ENCODE results near the gene MSL3B.

Gene MSL3B

DNA sequence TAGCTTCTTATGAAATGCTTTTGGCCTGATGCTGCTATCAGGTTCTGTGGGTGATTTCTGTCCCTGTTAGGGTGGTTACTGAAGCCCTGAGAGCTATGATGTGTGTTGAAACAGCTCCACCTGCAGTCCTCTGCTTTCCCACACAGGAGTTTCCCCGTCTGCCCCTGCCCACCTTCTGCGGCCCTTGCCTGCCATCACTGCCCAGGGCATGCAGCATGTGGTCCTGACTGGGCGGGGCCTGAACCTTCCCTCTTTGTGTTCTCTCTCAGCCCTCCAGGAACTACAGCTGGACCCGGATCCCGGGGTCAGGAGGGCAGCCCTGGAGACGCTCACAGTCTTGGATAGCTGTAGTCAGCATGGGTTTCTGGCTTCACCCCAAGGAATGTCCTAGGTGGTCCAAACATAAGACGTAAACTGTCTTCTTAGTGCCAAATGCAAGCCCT, 35.3 kb downstream of the MSL3B start:
- Mint-ChIP-seq H3K4me1 (ENCODE audit: low read depth) (no peaks in the 10 kb centered on the region), H3K27me3 (no peaks in the 10 kb centered on the region), H3K36me3 (ENCODE audit: insufficient read depth) (peaks cover 15% of the 10 kb centered on the region), H3K27ac (no peak overlapping the region), H3K9me3 (ENCODE audit: low read depth) (no peaks in the 10 kb centered on the region), H3K4me3 (ENCODE audit: low read depth) (no peak overlapping the region)
- TF ChIP-seq, protein P1, sequence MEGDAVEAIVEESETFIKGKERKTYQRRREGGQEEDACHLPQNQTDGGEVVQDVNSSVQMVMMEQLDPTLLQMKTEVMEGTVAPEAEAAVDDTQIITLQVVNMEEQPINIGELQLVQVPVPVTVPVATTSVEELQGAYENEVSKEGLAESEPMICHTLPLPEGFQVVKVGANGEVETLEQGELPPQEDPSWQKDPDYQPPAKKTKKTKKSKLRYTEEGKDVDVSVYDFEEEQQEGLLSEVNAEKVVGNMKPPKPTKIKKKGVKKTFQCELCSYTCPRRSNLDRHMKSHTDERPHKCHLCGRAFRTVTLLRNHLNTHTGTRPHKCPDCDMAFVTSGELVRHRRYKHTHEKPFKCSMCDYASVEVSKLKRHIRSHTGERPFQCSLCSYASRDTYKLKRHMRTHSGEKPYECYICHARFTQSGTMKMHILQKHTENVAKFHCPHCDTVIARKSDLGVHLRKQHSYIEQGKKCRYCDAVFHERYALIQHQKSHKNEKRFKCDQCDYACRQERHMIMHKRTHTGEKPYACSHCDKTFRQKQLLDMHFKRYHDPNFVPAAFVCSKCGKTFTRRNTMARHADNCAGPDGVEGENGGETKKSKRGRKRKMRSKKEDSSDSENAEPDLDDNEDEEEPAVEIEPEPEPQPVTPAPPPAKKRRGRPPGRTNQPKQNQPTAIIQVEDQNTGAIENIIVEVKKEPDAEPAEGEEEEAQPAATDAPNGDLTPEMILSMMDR (IDR thresholded peaks at IDR 0.05; ENCODE audit: unreplicated experiment), result peak; percentile 55
- no peak for DNase-seq (ENCODE audit: low spot score, unreplicated experiment)

DNA sequence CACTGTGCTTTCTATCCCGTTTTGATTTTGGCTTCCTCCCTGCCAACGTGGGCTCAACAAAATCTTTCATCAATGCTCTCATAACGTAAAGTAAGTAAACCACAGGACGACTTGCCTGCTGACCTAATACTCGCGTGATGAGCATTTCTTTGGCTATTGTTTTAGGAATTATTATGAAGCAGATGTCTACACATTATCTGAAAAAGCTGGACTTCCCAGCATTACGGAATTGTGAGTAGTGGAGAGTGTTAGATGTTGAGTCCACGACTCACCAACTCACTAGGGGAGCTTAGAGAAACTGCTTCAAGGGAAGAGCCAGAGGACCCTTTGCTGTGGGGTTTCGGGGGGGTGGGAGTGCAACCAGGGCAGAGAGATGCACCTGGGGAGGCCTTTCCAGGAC, 35.8 kb downstream of the MSL3B start:
- DNase-seq (ENCODE audit: low spot score, unreplicated experiment), result no peak
- Mint-ChIP-seq H3K27ac (no peak overlapping the region), H3K27me3 (no peaks in the 10 kb centered on the region), H3K36me3 (ENCODE audit: insufficient read depth) (peaks cover 12% of the 10 kb centered on the region), H3K4me3 (ENCODE audit: low read depth) (no peak overlapping the region), H3K4me1 (ENCODE audit: low read depth) (no peaks in the 10 kb centered on the region), H3K9me3 (ENCODE audit: low read depth) (no peaks in the 10 kb centered on the region)
- TF ChIP-seq, protein P1 (IDR thresholded peaks at IDR 0.05; ENCODE audit: unreplicated experiment), result no peak

- Mint-ChIP-seq H3K27ac (no peak overlapping the region), H3K4me3 (ENCODE audit: low read depth) (no peak overlapping the region), H3K4me1 (ENCODE audit: low read depth) (no peaks in the 10 kb centered on the region), H3K36me3 (ENCODE audit: insufficient read depth) (peaks cover 9% of the 10 kb centered on the region), H3K27me3 (no peaks in the 10 kb centered on the region), H3K9me3 (ENCODE audit: low read depth) (no peaks in the 10 kb centered on the region)
- TF ChIP-seq, protein P1 (IDR thresholded peaks at IDR 0.05; ENCODE audit: unreplicated experiment), result no peak
- no peak for DNase-seq (ENCODE audit: low spot score, unreplicated experiment)
These were observed 36.3 kb downstream of the MSL3B start for GRCh38 chr2:233831861-233832260.

DNA sequence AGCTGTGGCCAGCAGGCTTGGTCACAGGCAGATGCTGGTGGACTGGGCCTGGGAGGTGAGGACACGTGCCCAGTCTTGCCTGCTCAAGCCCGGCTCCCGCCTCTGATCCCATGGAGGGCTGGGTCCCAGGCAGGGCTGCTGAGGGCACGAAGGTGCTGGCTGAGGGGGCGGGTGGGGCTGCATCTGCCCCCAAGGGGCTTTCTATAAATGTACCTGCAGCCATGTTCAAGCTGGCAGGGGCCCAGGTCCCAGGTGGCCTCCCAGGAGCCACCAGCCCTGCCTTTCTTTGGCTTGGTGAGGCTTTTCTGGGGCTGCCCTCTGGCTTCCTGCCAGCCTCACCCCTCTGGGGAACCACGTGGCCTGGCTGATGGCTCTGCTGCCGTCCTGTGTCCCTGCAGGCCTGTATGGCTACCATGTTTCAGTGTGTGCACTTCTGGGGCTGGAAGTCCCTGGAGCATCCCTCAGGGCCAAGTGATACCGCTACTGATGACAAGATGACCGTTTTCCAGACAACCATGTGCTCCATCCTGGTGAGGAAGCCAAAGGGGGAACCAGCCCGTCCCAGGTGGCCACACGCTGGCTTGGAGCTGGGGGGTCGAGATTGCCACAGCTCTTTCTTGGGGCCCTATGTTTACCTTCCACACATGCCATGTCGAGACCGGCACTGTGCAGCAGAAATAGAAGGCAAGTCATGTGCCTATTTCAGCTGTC, 37.0 kb downstream of the MSL3B start:
- no peak overlapping the region for H3K27ac Mint-ChIP-seq
- H3K4me3 Mint-ChIP-seq (ENCODE audit: low read depth), result no peak overlapping the region
- peaks cover 3% of the 10 kb centered on the region for H3K9me3 Mint-ChIP-seq (ENCODE audit: low read depth)
- TF ChIP-seq, protein P1 (IDR thresholded peaks at IDR 0.05; ENCODE audit: unreplicated experiment), result no peak
- no peaks in the 10 kb centered on the region for H3K27me3 Mint-ChIP-seq
- peaks cover 5% of the 10 kb centered on the region for H3K36me3 Mint-ChIP-seq (ENCODE audit: insufficient read depth)
- H3K4me1 Mint-ChIP-seq (ENCODE audit: low read depth), result no peaks in the 10 kb centered on the region
- no peak for DNase-seq (ENCODE audit: low spot score, unreplicated experiment)

DNA sequence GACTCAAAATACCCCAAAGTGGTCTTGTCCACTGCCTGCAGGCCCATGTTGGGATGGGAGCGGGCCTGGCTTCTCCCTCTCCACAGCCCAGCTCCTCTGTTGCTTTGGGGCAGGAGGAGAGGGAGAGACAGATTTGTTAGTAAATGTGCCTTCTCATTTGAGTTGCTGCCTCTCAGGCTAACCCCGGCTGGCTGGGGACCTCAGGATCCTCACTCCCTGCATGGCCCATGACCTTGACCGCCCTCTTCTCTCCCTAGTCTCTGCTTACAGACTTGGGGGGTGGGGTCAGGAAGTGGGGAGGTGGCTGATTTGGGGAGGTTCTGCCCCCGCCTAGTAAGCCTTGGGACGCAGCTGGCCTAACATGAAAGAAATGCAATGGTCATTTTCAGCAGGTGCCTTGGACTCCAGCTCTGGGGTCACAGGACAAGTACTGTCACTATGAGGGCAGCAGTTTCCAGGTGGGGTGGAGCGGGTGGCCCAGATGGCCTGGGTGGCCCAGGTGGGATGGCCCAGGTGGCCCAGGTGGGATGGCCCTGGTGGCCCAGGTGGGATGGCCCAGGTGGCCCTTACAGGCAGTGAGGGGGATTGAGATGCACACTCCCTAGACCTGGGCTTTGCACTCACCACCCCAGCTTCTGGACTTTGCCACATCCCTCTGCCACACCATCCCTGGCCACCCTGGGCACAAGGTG, 37.9 kb downstream of the MSL3B start:
- TF ChIP-seq, protein P1 (IDR thresholded peaks at IDR 0.05; ENCODE audit: unreplicated experiment), result no peak
- peaks cover 2% of the 10 kb centered on the region for H3K27me3 Mint-ChIP-seq
- peaks cover 3% of the 10 kb centered on the region for H3K9me3 Mint-ChIP-seq (ENCODE audit: low read depth)
- no peak overlapping the region for H3K27ac Mint-ChIP-seq
- DNase-seq (ENCODE audit: low spot score, unreplicated experiment), result no peak
- no peak overlapping the region for H3K4me3 Mint-ChIP-seq (ENCODE audit: low read depth)
- peaks cover 4% of the 10 kb centered on the region for H3K36me3 Mint-ChIP-seq (ENCODE audit: insufficient read depth)
- no peaks in the 10 kb centered on the region for H3K4me1 Mint-ChIP-seq (ENCODE audit: low read depth)

All from progenitor cell of endocrine pancreas (in vitro differentiated cells).